ENCODE measurements around the gene B4GALT6.

DNA sequence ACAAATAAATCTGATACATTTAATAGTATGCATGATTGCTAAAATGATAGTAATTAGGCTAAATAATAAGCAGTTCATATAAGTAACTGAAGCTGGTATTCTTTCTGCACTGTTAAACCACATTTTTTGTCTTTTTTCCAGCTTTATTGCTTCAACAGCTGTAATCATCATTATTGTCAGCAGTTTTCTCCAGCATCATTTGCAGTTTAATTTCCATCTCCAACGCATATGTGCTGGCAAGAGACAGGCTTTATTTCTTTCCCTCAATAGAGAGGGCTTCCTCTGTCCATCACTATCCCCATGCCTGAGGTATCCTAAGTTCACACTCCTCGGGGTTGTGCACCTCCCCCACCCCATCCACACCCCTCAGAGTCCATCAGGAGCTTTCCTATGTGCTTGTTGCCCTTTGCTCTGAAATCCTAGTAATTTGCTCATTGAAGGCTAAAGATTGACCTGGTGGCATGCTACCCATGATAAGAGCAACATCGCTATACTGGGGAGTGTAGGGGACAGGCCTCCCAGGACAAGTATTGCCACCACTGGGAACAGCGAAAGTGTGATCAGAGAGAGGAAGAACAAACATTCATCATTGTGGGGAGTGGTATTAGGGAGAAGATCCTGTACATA, 37.1 kb downstream of the B4GALT6 start:
- TF ChIP-seq, protein P1, sequence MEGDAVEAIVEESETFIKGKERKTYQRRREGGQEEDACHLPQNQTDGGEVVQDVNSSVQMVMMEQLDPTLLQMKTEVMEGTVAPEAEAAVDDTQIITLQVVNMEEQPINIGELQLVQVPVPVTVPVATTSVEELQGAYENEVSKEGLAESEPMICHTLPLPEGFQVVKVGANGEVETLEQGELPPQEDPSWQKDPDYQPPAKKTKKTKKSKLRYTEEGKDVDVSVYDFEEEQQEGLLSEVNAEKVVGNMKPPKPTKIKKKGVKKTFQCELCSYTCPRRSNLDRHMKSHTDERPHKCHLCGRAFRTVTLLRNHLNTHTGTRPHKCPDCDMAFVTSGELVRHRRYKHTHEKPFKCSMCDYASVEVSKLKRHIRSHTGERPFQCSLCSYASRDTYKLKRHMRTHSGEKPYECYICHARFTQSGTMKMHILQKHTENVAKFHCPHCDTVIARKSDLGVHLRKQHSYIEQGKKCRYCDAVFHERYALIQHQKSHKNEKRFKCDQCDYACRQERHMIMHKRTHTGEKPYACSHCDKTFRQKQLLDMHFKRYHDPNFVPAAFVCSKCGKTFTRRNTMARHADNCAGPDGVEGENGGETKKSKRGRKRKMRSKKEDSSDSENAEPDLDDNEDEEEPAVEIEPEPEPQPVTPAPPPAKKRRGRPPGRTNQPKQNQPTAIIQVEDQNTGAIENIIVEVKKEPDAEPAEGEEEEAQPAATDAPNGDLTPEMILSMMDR (IDR thresholded peaks at IDR 0.05) = no peak
- TF ChIP-seq POLR2A (IDR thresholded peaks at IDR 0.05) = no peak

Data from body of pancreas (tissue), 4 donors.